Lower lobe of right lung (tissue), 2 donors: ENCODE measurements around the gene OR2L8. TPM values are rescaled to one million over a fixed set of nuclear protein-coding genes. Genes with fewer than 3 reads are reported as not detected.

Experiments used
- ATAC-seq, 2 donors: fragments of 200-7000 bp; cut with Tn5 transposase; one replicate each; pipeline ENCODE4 v1.9.1; 2020 to 2022; ENCODE audit warnings: mild to moderate bottlenecking in 2 of 2, moderate library complexity in 2 of 2
- DNase-seq: peaks from one replicate; pipeline ENCODE4 v3.0.0-alpha.2; 2020
- H3K27ac ChIP-seq: fragments of 200-600 bp; one replicate; pipeline ENCODE4 v1.8.0; 2022
- H3K27me3 ChIP-seq: fragments of 200-600 bp; one replicate; pipeline ENCODE4 v1.8.0; 2022; ENCODE audit warnings: low read depth
- H3K36me3 ChIP-seq: fragments of 200-600 bp; one replicate; pipeline ENCODE4 v1.8.0; 2022; ENCODE audit warnings: mild to moderate bottlenecking
- H3K4me1 ChIP-seq: fragments of 200-600 bp; one replicate; pipeline ENCODE4 v1.8.0; 2022
- H3K4me3 ChIP-seq: fragments of 200-600 bp; one replicate; pipeline ENCODE4 v1.8.0; 2022; ENCODE audit warnings: mild to moderate bottlenecking
- H3K9me3 ChIP-seq: fragments of 200-600 bp; one replicate; pipeline ENCODE4 v1.8.0; 2022
- CTCF ChIP-seq: fragments of 200-600 bp; IDR thresholded peaks from one replicate; pipeline ENCODE4 v1.8.0; 2022; ENCODE audit warnings: antibody characterized with exemption, mild to moderate bottlenecking
- intact Hi-C: fragments of 100-400 bp; cut with DNase I; formaldehyde crosslinking; loops from one replicate; pipeline ENCODE4 v1.11.0; 2022
- total RNA-seq: library from RNA; stranded (reverse); fragmentation: NEBNext Ultra II Directional; extraction: Animal tissue kit (Norgen Biotek cat#: 25700); gene quantifications from one replicate; pipeline ENCODE4 v1.2.1, GENCODE V29; 2021
- donor health status: DM: no; HTN: yes; CAD: no; lungs with severe emphysema.

Gene OR2L8
- total RNA-seq, 1 donor from 2014 or later = not detected

GRCh38 chr1:247966532-247967204 is 18.0 kb downstream of the OR2L8 start:
- H3K4me3 ChIP-seq = no peak overlapping the region
- no peak for TF ChIP-seq CTCF
- no peaks in the 10 kb centered on the region for H3K4me1 ChIP-seq
- ATAC-seq = no peak
- H3K36me3 ChIP-seq = no peaks in the 10 kb centered on the region
- H3K9me3 ChIP-seq = no peaks in the 10 kb centered on the region
- intact Hi-C loops = no loop called here
- no peaks in the 10 kb centered on the region for H3K27me3 ChIP-seq
- H3K27ac ChIP-seq = no peak overlapping the region
- no peak for DNase-seq

- DNase-seq (no peak), ATAC-seq (no peak)
- Histone ChIP-seq H3K36me3 (no peaks in the 10 kb centered on the region), H3K4me1 (no peaks in the 10 kb centered on the region), H3K9me3 (no peaks in the 10 kb centered on the region), H3K4me3 (no peak overlapping the region), H3K27ac (no peak overlapping the region), H3K27me3 (no peaks in the 10 kb centered on the region)
- TF ChIP-seq CTCF = no peak
- intact Hi-C loops = no loop called here
These were observed 44.3 kb downstream of the OR2L8 start for GRCh38 chr1:247992986-247993385.

- H3K4me1 ChIP-seq = no peaks in the 10 kb centered on the region
- no peaks in the 10 kb centered on the region for H3K9me3 ChIP-seq
- ATAC-seq (no peak), DNase-seq (no peak)
- no peaks in the 10 kb centered on the region for H3K36me3 ChIP-seq
- no peak overlapping the region for H3K4me3 ChIP-seq
- TF ChIP-seq CTCF = no peak
- intact Hi-C loops = no loop called here
- H3K27ac ChIP-seq = no peak overlapping the region
- H3K27me3 ChIP-seq = no peaks in the 10 kb centered on the region
These were observed 50.2 kb downstream of the OR2L8 start for GRCh38 chr1:247998811-247999210.

Other genes with a start within 250 kb of the OR2L8 start
- not detected for gene OR6F1, start 232.2 kb upstream of the OR2L8 start, total RNA-seq
- gene OR14K1, start 210.2 kb upstream of the OR2L8 start, total RNA-seq = not detected
- not detected for gene OR14A2, start 200.7 kb upstream of the OR2L8 start, total RNA-seq
- not detected for gene OR1C1, start 188.3 kb upstream of the OR2L8 start, total RNA-seq
- not detected for gene OR14A16, start 124.7 kb upstream of the OR2L8 start, total RNA-seq
- gene OR11L1, start 107.0 kb upstream of the OR2L8 start, total RNA-seq = not detected
- gene TRIM58, start 91.7 kb upstream of the OR2L8 start, total RNA-seq = 4.0 TPM
- gene OR2W3, start 53.3 kb upstream of the OR2L8 start, total RNA-seq = 1.2 TPM
- gene OR2T8, start 28.6 kb upstream of the OR2L8 start, total RNA-seq = not detected
- not detected for gene OR2AJ1, start 24.0 kb upstream of the OR2L8 start, total RNA-seq
- gene OR2AK2, start 16.4 kb downstream of the OR2L8 start, total RNA-seq = not detected
- not detected for gene OR2L5, start 64.8 kb downstream of the OR2L8 start, total RNA-seq
- not detected for gene OR2L2, start 81.2 kb downstream of the OR2L8 start, total RNA-seq
- not detected for gene OR2L3, start 98.0 kb downstream of the OR2L8 start, total RNA-seq
- not detected for gene OR2L13, start 146.3 kb downstream of the OR2L8 start, total RNA-seq
- not detected for gene OR2M5, start 196.3 kb downstream of the OR2L8 start, total RNA-seq
- not detected for gene OR2M2, start 226.0 kb downstream of the OR2L8 start, total RNA-seq
- not detected for gene OR2M3, start 248.4 kb downstream of the OR2L8 start, total RNA-seq